Measurements from ENCODE around the gene GNG4. TPM values are rescaled to one million over a fixed set of nuclear protein-coding genes. Genes with fewer than 3 reads are reported as not detected.

The GNG4 gene
- total and polyA plus RNA-seq, 2 of the 4 experiments (the other 2 are of a cell fraction), result 0.18 to 0.29 TPM

DNA sequence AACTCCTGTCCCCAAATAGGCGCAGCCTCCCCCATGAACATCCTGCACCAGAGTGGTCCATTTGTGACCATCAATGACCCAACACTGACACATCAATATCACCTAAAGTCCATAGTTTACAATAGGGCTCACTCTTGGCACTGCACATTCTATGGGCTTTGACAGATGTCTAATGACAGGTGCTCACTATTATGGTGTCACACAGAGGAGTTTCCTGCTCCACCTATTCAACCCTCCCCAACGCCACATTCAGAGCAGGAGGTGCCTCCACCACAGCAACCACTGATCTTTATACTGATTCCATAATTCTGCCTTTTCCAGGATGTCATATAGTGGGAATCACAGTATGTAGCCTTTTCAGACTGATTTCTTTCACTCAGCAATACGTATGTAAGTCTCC, 24.2 kb downstream of the GNG4 start:
- Histone ChIP-seq H3K23ac (ENCODE audit: low read depth, low read length) (no peak overlapping the region), H3K9me3 (ENCODE audit: control insufficient read depth, insufficient read depth, low read length) (no peaks in the 10 kb centered on the region), H3K27me3 (ENCODE audit: control insufficient read depth, insufficient read depth, low read length) (peaks cover 11% of the 10 kb centered on the region), H3K4me2 (ENCODE audit: low read depth, low read length) (no peak overlapping the region), H2AK9ac (replicated peaks; ENCODE audit: low read depth, low read length, poor library complexity) (no peak overlapping the region), H3K79me1 (ENCODE audit: low read depth in 1 of 2, low read length in 2 of 2) (no peaks in the 10 kb centered on the region), H3K18ac (ENCODE audit: low read depth, low read length) (no peak overlapping the region), H2BK5ac (ENCODE audit: low read depth, low read length, poor library complexity, severe bottlenecking) (no peak overlapping the region), H3K4me1 (ENCODE audit: control insufficient read depth, insufficient read depth, low read length) (no peaks in the 10 kb centered on the region), H4K91ac (ENCODE audit: insufficient read depth, low read depth, low read length) (no peak overlapping the region), H3K56ac (ENCODE audit: extremely low read depth, insufficient read depth, low read length) (no peak overlapping the region), H3K9ac (ENCODE audit: low read depth, low read length) (no peak overlapping the region), H3K27ac (ENCODE audit: insufficient read depth, low read length) (no peak overlapping the region), H4K8ac (ENCODE audit: low read depth in 2 of 2, low read length in 2 of 2) (no peak overlapping the region), H4K20me1 (ENCODE audit: insufficient read depth, low read length) (no peaks in the 10 kb centered on the region), H2AK5ac (ENCODE audit: low read depth, low read length) (no peak overlapping the region), H3K4me3 (ENCODE audit: insufficient read depth, low read depth, low read length) (no peak overlapping the region), H3K36me3 (ENCODE audit: control insufficient read depth, insufficient read depth, low read length) (no peaks in the 10 kb centered on the region), H3K4ac (ENCODE audit: low read depth, low read length) (no peak overlapping the region), H2BK15ac (ENCODE audit: low read depth, low read length) (no peak overlapping the region), H2AFZ (replicated peaks; ENCODE audit: low read length, poor library complexity) (no peak overlapping the region), H2BK120ac (ENCODE audit: low read depth, low read length) (no peak overlapping the region), H2BK20ac (ENCODE audit: low read depth, low read length) (no peak overlapping the region), H3K14ac (replicated peaks; ENCODE audit: low read depth, low read length) (no peak overlapping the region), H3K9me1 (ENCODE audit: insufficient read depth, low read length) (no peaks in the 10 kb centered on the region), H4K5ac (ENCODE audit: low read depth, low read length) (no peak overlapping the region)
- DNase-seq, result no peak
- intact Hi-C loops (cut with micrococcal nuclease), result no loop called here
- in situ Hi-C loops (cut with MboI; ENCODE audit: low sequenced_read_pairs), result no loop called here
- no TSS peak for BruUV-seq (replicated peaks)
- 100% methylated on average over 1 of the region's 3 CpGs; no CpG with 5 or more reads in 1 of the 2 experiments for WGBS, 2 experiments (ENCODE audit: extremely low coverage in 2 of 2, insufficient read length in 1 of 2)
- ChIA-PET POLR2A (ENCODE audit: unreplicated experiment) (no interaction called here), CTCF (no interaction called here)
- no peak for ATAC-seq (ENCODE audit: low read depth)
- dilution Hi-C loops (cut with HindIII; ENCODE audit: low sequenced_read_pairs, unreplicated experiment), result no loop called here
- TF ChIP-seq MAFK (IDR thresholded peaks at IDR 0.05; ENCODE audit: low read depth, low read length) (no peak), POLR2A (IDR thresholded peaks at IDR 0.05; ENCODE audit: low read depth, low read length) (no peak), RFX5 (IDR thresholded peaks at IDR 0.05; ENCODE audit: low read depth, low read length) (no peak), RAD21 (IDR thresholded peaks at IDR 0.05; ENCODE audit: low read length) (no peak), SMC3 (IDR thresholded peaks at IDR 0.05; ENCODE audit: low read depth, low read length) (no peak), MAZ (IDR thresholded peaks at IDR 0.05; ENCODE audit: borderline replicate concordance, low read depth, low read length) (no peak), MXI1 (IDR thresholded peaks at IDR 0.05; ENCODE audit: borderline replicate concordance, low read depth, low read length) (no peak)
